Amygdala (tissue), 56 donors: ENCODE results near the gene BANP.
A peak's percentile ranks its signal among the peaks of the same experiment; 100 is the strongest.
"Not testable (repeated sequence)": the region's sequence is repeated elsewhere in the genome, so short reads cannot be mapped to it uniquely, and the experiment has no call there.

ENCODE experiments used
- DNase-seq, 56 donors: peaks; one replicate each; lab custom pipeline; 2025; lab: John Stamatoyannopoulos, UW

The BANP gene, protein sequence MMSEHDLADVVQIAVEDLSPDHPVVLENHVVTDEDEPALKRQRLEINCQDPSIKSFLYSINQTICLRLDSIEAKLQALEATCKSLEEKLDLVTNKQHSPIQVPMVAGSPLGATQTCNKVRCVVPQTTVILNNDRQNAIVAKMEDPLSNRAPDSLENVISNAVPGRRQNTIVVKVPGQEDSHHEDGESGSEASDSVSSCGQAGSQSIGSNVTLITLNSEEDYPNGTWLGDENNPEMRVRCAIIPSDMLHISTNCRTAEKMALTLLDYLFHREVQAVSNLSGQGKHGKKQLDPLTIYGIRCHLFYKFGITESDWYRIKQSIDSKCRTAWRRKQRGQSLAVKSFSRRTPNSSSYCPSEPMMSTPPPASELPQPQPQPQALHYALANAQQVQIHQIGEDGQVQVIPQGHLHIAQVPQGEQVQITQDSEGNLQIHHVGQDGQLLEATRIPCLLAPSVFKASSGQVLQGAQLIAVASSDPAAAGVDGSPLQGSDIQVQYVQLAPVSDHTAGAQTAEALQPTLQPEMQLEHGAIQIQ

DNA sequence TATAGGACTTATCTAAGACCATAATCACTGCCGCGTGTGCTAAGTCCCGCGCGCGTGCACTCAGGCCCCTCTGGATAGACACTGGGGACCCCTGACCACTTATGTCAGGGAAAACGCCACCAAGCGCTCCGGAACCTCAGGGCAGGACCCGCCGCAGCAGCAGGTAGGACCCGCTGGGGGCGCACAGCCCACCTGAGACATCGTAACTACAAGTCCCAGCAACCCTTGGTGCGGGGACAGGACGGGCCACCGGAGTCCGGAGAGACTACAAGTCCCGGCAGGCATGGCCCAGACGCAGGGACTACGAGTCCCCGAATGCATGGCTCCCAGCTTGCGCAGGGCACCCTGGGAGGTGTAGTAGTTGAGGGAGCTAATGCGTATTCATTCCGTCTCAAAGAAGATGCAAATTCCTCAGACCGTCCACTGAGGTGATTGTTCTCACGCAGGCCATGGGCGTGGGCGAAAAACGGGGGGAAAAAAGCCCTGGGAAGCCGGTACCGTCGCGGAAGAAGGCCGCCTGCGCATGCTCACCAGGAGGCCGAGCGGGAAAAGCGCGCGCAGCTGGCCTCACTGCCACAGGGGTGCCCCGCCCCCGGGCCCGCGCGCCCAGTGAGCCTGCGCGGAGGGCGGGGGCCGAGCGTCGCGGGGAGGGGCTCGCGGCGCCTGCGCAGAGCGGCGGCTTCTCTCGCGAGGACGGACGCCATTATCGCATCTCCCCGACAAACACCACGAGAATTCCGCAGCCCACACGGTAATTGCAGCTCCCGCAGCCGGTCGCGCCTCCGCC, at the start of gene BANP:
Gene BANP (plus strand): TSS at position 670 of the 787 bp plus-strand sequence. CDS start 23,682 bp downstream, outside the sequence.
- DNase-seq = peak; percentile 90 to 99 (median 97)

DNA sequence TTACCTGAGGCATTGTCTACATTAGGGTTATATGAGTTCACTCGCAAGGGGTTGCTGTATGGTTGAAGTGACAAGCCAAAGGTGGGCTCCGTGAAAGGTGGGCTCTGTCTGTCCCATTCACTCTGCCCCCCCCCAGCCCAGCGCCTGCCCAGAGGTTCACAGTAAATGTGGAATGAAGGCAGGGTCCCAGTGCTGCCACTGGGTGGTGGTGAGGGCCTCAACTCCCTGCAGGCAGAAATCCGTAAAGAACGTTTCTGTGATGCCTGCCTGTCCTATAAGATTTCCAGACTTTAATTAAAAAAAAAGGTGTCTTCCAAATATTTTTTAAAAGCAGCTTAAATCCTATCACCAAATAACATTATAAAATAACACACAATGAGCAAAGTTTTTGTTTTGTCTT, 46.3 kb upstream of the BANP start:
- not testable (repeated sequence) for DNase-seq

DNA sequence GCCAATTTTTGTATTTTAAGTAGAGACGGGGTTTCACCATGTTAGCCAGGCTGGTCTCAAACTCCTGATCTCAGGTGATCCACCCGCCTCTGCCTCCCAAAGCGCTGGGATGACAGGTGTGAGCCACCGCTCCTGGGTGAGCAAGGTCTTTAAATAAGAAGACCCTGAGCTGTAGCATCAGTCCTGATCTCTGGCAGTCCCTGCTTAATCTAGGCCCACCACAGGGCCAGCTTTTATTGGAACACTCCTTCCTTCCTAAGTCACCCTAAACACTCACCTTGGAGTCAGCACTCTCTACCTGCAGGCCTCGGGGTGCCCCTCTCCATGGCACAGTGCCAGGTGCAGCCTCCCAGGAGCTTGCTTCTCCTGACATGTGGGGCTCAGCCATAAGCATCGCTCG, 45.7 kb upstream of the BANP start:
- not testable (repeated sequence) for DNase-seq

DNA sequence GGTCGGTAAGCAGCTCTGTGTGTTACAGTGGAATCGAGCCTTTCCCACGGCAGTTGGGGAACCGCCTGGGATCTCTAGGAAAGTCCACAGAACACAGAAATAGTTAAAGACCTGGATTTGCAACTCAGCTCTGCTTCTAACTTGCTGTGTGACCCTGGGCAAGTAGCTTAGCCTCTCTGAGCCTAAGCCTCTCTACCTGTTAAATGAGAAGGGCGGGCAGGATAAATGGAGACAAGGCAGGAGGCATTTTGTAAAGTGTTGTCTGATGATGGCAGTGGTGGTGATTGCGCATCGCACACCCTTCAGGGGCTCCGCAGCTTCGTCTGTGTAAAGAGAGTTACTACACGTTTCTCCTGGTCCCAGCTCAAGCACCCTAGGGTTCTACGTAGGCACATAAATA, 43.1 kb upstream of the BANP start:
- not testable (repeated sequence) for DNase-seq

DNA sequence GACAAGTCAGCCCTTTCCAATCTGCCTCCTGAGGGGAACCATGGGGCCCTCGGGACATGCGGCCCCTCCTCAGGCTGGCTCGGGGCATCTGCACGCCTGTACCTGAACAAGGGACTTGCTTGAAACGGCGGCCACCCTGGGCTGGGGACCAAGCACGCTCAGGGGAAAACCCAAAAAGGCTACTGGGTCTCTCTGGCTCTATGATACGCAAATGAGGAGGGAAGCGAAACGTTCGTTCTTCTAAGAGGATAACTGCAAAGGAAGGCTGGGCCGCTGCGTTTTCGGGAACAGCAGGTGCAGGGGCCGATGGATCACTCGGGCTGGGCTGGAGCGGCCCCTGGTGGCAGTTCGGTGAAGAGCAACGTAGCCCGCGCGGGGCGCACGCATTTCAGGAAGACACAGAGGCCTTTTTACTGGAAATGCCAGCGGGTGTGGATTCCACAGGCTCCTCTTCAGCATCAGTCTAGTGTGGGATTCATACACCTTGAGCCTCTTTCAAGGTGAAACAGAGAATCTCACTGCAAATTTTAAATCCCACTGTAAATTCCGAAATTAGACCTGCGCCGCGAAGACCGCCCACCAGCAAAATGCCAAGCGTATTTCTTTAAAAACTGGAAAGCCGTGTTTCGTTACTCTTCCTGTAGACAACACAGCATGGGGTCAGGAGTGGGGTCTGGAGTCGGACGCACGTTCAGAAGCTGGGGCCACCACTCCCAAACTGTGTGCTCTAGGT, 41.9 kb upstream of the BANP start:
- DNase-seq = peak in 40 of 56 donors; percentile 5 to 80 (median 42)

DNA sequence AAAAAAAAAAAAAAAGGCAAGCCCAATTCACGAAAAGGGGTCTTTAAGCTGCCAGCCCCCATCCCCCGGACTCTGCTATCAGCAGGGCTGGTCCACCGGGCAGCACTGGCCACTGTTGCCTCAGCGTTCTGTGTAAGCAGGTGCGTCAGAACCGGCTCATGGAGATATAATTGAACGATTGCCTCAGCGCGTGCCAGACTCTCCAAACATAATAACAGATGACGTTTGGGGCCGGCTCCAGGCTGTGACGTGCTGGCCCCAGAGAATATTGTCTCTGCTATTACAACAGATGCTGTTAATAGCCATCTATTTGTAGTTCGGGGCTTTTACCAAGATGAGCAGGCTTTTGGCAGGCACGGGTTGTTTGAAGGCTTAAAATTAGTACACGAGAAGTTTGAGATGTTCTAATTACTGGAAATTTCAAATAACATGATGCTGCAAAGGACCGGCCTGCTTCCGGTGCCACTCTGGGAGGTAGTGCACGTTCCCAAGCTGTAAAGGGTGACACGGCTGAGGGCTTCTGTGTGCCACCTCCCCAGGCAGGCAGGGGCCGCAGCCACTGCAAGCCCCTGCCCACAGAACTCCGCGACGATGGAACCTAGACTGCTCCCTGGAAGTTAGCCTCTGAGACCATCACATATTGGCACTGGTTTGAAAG, 40.0 kb upstream of the BANP start:
- DNase-seq = peak in 15 of 56 donors; percentile 7 to 70 (median 31)

DNA sequence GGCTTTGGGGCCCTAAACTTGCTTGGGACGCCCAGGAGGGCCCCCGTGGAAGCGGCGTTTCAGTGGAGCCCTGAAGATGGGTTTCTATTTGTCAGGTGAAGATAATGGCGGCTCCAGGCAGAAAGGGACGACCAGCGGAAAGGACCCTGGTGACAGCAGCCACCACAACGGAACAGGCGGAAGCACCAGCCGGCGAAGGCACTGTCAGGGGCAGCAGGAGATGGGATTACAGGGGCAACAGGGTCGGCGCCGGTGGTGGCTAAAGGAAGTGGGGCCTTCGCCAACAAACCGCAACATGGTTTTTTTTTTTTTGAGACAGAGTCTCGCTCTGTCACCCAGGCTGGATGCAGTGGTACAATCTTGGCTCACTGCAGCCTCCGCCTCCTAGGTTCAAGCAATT, 38.5 kb upstream of the BANP start:
- DNase-seq = not testable (repeated sequence)

DNA sequence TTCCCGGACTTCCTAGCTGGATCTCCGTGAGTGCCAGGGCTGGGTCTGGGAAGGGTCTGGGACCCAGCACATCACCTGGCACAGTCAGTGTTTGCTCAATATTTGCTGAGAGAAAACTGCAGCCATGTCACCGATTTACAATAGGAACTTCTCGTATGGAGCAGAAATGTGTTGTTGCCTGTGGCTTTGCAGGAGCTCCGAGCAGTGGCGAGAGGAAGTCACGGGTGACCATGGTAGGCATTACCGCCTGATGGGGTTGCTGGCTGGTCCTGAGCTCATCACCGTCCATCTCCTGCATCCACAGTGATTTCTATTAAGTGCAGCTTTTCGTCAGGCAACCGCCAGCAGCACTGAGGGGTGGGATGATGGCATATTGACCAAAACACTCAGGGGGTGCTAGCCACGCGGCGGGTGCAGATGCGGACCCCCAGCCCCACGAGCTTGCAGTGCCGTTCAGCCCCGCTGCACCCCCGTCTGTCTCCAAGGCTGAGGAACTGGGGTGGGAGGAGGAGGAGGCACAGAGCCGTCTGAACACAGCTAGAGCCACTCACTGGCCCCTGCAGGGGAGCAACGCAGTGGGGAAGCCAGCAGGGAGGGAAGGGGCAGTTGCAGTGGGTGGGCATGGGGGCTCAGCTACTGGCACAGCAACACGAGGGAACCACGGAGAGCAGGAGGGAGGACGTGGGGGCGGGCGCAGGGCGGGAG, 37.1 kb upstream of the BANP start:
- DNase-seq = peak in 1 of 56 donors; percentile 9

DNA sequence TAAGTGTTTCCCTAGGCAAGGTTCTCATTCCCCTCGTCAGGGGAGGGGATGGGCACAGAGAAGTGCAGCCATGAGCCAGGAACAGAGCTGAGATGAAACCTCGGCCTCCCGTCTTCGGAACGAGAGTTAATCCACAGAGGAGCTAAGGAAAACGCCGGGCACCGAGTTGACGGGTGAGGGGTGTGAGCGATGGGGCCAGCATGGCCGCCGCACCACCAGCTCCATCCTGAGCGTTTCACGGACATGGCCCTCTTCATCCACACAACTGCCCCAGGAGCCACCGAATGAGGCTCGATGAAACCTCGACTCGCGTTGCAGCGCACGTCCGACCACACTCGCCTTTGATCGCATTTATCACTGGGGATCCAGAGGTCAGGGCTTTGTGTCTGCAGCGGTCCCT, 36.4 kb upstream of the BANP start:
- DNase-seq = no peak

DNA sequence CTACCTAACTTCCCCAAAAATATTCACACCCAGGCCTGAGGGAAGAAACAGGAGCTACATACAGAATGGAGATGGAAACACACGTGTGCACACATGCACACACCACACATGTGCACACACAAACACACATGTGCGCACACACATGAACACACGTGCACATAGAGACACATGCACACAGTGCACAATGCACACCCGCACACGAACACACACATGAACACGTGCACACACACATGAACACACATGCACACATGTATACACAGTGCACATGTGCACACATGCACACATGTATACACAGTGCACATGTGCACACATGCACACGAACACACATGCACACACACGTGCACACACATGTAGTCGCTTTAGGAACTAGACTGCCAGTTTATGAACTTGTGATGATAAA, 33.7 kb upstream of the BANP start:
- no peak for DNase-seq

DNA sequence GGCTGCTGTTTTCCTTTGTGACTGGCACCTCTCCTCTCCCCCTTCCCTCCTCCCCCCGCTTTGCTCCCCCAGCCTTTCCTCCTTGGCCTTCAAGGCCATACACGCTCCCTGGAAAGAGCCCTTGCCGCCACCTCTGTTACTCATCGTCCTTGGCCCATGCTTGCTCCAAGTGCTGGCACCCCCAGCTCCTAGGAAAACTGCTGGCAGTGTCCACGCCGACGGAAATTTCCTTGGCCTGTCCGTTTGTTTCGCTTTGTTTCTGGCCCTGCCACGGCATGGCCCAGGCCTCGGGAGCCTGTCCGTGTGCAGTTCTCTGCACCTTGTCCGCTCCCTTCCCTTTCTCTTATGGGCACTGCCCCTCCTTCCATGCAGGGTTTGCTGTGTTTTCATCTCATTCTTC, 32.9 kb upstream of the BANP start:
- DNase-seq = peak in 27 of 56 donors; percentile 10 to 77 (median 30)

DNA sequence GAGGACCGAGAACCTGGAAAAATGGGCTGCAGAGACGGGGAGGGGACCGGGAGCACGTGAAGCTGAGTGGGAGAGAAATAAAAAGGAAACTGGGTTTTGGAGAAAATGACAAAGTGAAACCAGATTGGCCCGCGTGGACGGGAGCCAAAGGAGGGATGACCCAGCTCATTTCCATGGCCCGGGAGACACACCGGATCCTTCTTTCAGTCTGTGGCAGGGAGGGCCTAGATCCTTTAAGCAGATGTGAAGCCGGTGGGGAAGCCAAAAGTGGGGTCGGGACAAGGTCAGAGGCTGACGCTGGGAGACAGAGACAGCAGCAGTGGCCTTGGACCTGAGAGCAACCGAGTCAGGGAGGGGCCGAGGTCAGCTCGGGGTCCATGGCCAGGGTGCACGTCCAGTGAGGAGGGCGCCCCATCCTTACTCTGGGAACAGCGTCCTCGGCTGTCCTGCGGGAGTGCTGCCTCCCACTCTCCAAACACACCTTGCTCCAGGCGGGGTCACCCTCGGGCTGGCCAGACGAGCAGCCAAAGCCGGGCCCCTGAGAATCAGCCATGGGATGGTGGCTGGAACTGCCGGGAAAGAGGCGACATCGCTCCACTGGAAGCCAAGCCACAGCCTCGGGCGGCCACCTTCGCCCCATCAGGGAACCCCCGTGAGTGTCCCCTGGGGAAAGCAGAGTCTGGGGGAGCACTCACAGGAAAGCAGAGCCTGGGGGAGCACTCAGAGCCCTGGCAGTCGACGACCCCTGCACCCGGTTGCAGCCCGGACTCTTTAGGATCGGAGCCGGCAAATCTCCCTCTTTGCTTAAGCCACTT, 32.2 kb upstream of the BANP start:
- peak in 3 of 56 donors; percentile 4 to 42 (median 27) for DNase-seq

DNA sequence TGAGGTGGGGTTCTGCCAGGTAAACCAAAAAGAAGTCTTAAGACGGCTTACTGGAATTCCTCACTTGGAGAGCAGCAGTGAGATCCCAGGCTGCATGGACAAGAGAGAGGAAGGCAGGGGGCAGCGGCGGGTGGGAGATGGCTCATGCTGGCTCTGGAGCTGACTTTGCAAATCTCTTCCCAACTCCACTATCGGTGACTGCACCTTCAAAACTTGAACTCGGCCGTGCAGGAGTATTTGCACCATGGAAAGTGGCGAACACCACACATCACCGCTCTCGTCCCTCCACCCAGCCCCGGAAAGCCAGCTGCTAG, 31.6 kb upstream of the BANP start:
- no peak for DNase-seq

DNA sequence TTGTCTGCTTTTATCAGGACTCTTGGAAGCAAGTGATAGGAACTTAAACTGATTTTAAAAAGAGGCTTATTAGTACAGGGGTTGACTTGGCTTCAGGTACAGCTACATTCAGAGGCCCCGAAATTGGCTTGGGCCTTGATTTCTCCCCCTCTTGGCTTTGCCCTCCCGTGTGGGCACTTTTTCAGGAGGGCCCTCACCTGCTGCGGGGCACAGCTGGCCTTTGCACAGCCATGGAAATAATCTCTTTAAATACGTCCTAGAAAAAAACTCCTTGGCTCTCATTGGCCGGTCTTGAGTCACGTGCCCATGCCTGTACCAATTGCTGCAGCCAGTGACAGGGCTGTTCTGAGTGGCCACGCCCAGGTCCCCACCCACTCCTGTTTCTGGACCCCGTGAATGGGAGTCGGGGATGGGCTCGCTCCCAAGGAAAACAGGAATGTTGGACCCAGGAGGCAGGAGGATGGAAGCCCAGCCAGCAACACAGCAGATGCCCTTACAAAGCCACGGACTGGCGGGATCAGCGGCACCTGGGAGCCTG, 29.9 kb upstream of the BANP start:
- DNase-seq = peak in 2 of 56 donors; percentile 18 to 22

DNA sequence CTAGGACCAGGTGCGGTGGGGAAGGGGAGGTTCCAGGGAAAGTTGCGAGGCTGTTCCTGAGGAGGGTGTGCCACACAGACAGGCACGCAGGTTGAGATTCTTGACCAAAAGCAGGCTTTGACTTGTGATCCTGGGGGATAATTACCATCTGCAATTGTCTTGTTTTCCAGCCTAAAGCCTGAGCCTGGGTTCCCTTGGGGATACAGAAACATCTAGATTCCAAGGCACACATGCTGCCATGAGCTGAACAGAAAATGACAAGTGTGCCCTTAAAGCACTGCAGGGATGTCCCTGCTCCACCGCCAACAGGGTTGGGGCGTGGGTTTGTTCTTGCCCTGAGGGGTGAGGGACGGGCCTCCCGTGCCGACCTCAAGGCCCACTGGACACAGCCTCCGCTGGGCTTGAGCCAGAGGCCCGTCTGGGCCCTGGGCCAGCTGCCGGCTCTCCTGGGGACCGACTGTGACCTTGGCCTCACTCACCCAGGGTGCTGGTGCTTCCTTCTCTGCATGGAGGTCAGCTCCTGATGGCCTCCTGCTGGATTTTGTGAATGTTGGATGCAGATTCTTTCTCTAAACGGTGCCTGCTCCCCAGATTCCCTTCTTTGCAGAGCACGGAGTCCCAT, 28.9 kb upstream of the BANP start:
- DNase-seq = no peak

DNA sequence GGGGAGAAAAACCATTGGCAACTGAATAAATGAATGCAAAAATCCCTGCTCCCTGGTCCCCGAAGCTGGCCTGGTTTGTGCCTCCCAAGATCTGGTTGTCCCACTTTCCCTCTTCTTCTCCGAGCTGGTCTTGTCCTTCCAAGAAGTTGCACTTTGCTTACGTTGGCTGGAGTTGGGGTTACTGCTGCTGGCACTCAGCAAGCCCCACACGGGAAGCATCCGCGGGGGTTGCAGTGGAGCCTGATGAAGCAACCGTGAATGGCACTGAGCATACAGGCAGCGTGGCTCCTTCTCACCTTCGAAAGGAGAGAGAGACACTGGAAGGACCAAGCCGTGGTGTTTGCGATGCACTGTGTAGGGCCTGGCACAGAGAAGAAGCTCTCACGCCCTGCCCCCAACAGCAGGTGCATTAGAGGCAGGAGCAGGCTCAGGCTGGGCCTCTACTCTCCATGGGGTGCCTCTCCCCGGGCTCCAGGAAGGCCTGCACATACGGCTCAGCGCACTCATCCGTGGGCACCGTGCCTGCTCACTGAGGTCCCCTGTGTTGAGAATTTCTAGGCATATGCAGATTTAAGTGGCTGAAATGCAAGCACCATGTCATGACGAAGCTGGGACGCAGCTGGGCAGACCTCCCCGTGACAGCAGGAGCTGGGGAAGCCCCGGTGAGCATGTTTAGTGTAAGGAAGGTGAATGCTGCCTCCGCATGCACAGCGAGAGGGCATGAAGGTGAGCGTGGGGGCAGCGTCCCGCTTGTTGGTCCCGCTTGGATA, 27.0 kb upstream of the BANP start:
- DNase-seq = peak in 1 of 56 donors; percentile 17
